Osteocyte (in vitro differentiated cells): Measurements from ENCODE around the gene S100PBP. TPM values are rescaled to one million over a fixed set of nuclear protein-coding genes. Genes with fewer than 3 reads are reported as not detected.

Experiments used
- DNase-seq: peaks from one replicate; pipeline ENCODE4 v3.0.0; 2021; ENCODE audit warnings: mixed read lengths; ENCODE audit not compliant: unreplicated experiment; ENCODE audit errors: extremely low spot score
- H3K27ac Mint-ChIP-seq: one replicate; pipeline ENCODE4 v1.8.0; 2021; ENCODE audit warnings: mild to moderate bottlenecking, mixed read lengths; ENCODE audit not compliant: unreplicated experiment
- H3K27me3 Mint-ChIP-seq: one replicate; pipeline ENCODE4 v1.8.0; 2021; ENCODE audit warnings: mixed read lengths; ENCODE audit not compliant: unreplicated experiment
- H3K36me3 Mint-ChIP-seq: one replicate; pipeline ENCODE4 v1.8.0; 2021; ENCODE audit warnings: mixed read lengths; ENCODE audit not compliant: unreplicated experiment
- H3K4me1 Mint-ChIP-seq: one replicate; pipeline ENCODE4 v1.8.0; 2021; ENCODE audit warnings: mixed read lengths; ENCODE audit not compliant: unreplicated experiment
- H3K4me3 Mint-ChIP-seq: one replicate; pipeline ENCODE4 v1.8.0; 2021; ENCODE audit warnings: mild to moderate bottlenecking, moderate library complexity, mixed read lengths; ENCODE audit not compliant: unreplicated experiment
- H3K9me3 Mint-ChIP-seq: one replicate; pipeline ENCODE4 v1.8.0; 2021; ENCODE audit warnings: mixed read lengths; ENCODE audit not compliant: unreplicated experiment
- CTCF ChIP-seq: fragments of 200-600 bp; sonication (generic); IDR thresholded peaks from 2 replicates; pipeline ENCODE4 v1.5.0; 2021; ENCODE audit warnings: antibody characterized with exemption, mild to moderate bottlenecking, moderate library complexity
- total RNA-seq: library from RNA; stranded (reverse); gene quantifications from 2 replicates; pipeline ENCODE4 v1.2.1, GENCODE V29; 2021

The S100PBP gene
- total RNA-seq, 1 donor from 2014 or later, result 49.8 TPM

- DNase-seq, result no peak
- H3K4me3 Mint-ChIP-seq, result no peak overlapping the region
- peak; percentile 49 for TF ChIP-seq CTCF
- no peaks in the 10 kb centered on the region for H3K4me1 Mint-ChIP-seq
- H3K9me3 Mint-ChIP-seq, result no peaks in the 10 kb centered on the region
- no peaks in the 10 kb centered on the region for H3K27me3 Mint-ChIP-seq
- no peak overlapping the region for H3K27ac Mint-ChIP-seq
- H3K36me3 Mint-ChIP-seq, result peaks cover 45% of the 10 kb centered on the region
Measured at GRCh38 chr1:32828341-32828740, 10.9 kb downstream of the S100PBP start.

GRCh38 chr1:32830092-32830852, 12.8 kb downstream of the S100PBP start:
- Mint-ChIP-seq H3K36me3 (peaks cover 49% of the 10 kb centered on the region), H3K27ac (no peak overlapping the region), H3K27me3 (no peaks in the 10 kb centered on the region), H3K4me1 (no peaks in the 10 kb centered on the region), H3K9me3 (no peaks in the 10 kb centered on the region), H3K4me3 (no peak overlapping the region)
- no peak for DNase-seq
- TF ChIP-seq CTCF, result no peak

DNA sequence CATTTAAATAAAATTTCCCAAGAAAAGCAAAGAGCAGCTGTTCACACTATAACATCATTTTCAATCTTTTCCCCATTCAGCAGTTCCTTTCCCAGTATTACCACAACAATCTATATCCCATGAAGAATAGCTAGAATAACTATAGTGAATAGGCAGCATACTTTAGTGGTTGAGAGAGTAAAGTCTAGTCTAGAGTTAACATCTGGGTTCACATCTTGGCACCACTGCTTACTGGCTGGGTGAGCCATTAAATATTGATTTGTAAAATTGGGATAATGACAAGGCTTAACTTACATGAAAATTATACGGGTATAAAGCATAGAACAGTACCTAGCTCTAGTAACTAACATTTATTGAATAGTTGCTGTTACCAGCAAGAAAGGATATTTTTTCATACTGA, 14.4 kb downstream of the S100PBP start:
- peaks cover 44% of the 10 kb centered on the region for H3K36me3 Mint-ChIP-seq
- no peaks in the 10 kb centered on the region for H3K4me1 Mint-ChIP-seq
- no peak overlapping the region for H3K27ac Mint-ChIP-seq
- no peaks in the 10 kb centered on the region for H3K9me3 Mint-ChIP-seq
- TF ChIP-seq CTCF, result no peak
- H3K4me3 Mint-ChIP-seq, result no peak overlapping the region
- DNase-seq, result no peak
- H3K27me3 Mint-ChIP-seq, result no peaks in the 10 kb centered on the region

GRCh38 chr1:32848354-32849063, 31.1 kb downstream of the S100PBP start:
- Mint-ChIP-seq H3K4me3 (no peak overlapping the region), H3K27ac (no peak overlapping the region), H3K36me3 (peaks cover 30% of the 10 kb centered on the region), H3K4me1 (no peaks in the 10 kb centered on the region), H3K9me3 (no peaks in the 10 kb centered on the region), H3K27me3 (no peaks in the 10 kb centered on the region)
- no peak for DNase-seq
- no peak for TF ChIP-seq CTCF

GRCh38 chr1:32855861-32856617, 38.6 kb downstream of the S100PBP start:
- H3K27ac Mint-ChIP-seq, result no peak overlapping the region
- no peaks in the 10 kb centered on the region for H3K9me3 Mint-ChIP-seq
- TF ChIP-seq CTCF, result no peak
- no peaks in the 10 kb centered on the region for H3K27me3 Mint-ChIP-seq
- peak; percentile 34 for DNase-seq
- H3K36me3 Mint-ChIP-seq, result peaks cover 46% of the 10 kb centered on the region
- H3K4me1 Mint-ChIP-seq, result no peaks in the 10 kb centered on the region
- no peak overlapping the region for H3K4me3 Mint-ChIP-seq
